ENCODE measurements around the gene VGLL3.

Gene VGLL3

GRCh38 chr3:86895202-86895601 is 95.7 kb downstream of the VGLL3 start:
- Histone ChIP-seq H3K27ac (no peak overlapping the region), H3K9ac (ENCODE audit: insufficient read length) (no peak overlapping the region), H3K9me3 (ENCODE audit: low read depth, low read length) (no peaks in the 10 kb centered on the region), H3K36me3 (ENCODE audit: insufficient read depth, low read length) (no peaks in the 10 kb centered on the region), H3K4me3 (no peak overlapping the region)
- no peak for TF ChIP-seq POLR2AphosphoS5 (IDR thresholded peaks at IDR 0.05; ENCODE audit: borderline replicate concordance, low read depth, low read length)
- TF ChIP-seq EZH2 (IDR thresholded peaks at IDR 0.05) = no peak
- TF ChIP-seq FOXP2 (optimal IDR thresholded peaks at IDR 0.05; ENCODE audit: control extremely low read depth, extremely low read length, insufficient read depth) = no peak
- no peak for DNase-seq (ENCODE audit: low read depth, low spot score)

DNA sequence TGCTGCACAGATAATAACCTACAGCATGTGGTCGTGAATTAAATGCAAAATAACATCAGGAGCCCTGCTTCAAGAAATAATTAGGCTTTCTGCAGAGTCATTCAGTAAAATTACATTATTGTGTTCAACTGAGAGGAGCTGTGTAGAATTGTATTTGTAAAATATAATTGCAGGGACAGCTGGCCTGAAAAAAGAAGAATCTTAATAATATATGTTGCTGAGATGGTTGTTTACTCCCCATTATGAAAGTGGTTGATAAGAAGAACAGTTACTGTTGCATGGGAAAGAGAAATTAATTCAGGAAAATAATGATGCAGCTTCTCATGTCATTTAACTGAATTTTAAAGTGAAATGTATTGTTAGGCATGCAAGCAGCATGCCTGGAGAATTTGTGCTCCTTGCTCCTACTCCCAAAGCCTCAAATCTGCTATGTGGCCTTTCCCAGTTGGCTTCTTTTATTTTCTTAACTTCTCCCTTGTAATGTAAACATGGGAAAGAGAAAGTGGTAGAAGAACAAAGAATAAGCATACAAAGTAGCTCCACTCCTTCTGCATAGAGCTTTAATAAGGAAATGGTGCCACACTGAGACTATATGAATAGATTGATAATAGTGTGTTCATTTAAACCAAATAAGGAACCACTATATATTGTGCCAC is 100.1 kb downstream of the VGLL3 start:
- peak overlapping the region; percentile 30 for H3K9ac ChIP-seq (ENCODE audit: insufficient read length)
- H3K36me3 ChIP-seq (ENCODE audit: insufficient read depth, low read length) = no peaks in the 10 kb centered on the region
- TF ChIP-seq POLR2AphosphoS5 (IDR thresholded peaks at IDR 0.05; ENCODE audit: borderline replicate concordance, low read depth, low read length) (no peak), EZH2 (IDR thresholded peaks at IDR 0.05) (no peak), FOXP2 (optimal IDR thresholded peaks at IDR 0.05; ENCODE audit: control extremely low read depth, extremely low read length, insufficient read depth) (no peak)
- peak overlapping the region; percentile 39 for H3K4me3 ChIP-seq
- peak overlapping the region; percentile 71; the same call in 1 of the 2 replicates for H3K27ac ChIP-seq
- no peak for DNase-seq (ENCODE audit: low read depth, low spot score)
- H3K9me3 ChIP-seq (ENCODE audit: low read depth, low read length) = no peaks in the 10 kb centered on the region

Data from SK-N-MC (cell line).